Renal cortex interstitium (tissue), 11 donors: ENCODE results near the gene GNAO1. TPM values are rescaled to one million over a fixed set of nuclear protein-coding genes. Genes with fewer than 3 reads are reported as not detected.

ENCODE experiments used
- DNase-seq, 11 donors: peaks; one replicate each; pipeline ENCODE4 v3.0.0-alpha.2; 2013; ENCODE audit warnings: low read depth in 9 of 11, low spot score in 4 of 11; ENCODE audit errors: extremely low read depth in 1 of 11
- polyA plus RNA-seq, 3 donors: library from polyadenylated mRNA; unstranded; fragments of 120-200 nt; gene quantifications; one replicate each; pipeline ENCODE4 v1.2.1, GENCODE V29; 2013; ENCODE audit not compliant: insufficient read length in 3 of 3

GNAO1 gene
- polyA plus RNA-seq, 3 donors, result 4.8 to 6.9 (median 6.9) TPM

GRCh38 chr16:56349086-56349415, 157.8 kb downstream of the GNAO1 start:
- no peak for DNase-seq

- DNase-seq, result no peak
These were observed 158.4 kb downstream of the GNAO1 start for GRCh38 chr16:56349711-56350161.

- DNase-seq, result no peak
These were observed 159.5 kb downstream of the GNAO1 start for GRCh38 chr16:56350491-56351405.

DNA sequence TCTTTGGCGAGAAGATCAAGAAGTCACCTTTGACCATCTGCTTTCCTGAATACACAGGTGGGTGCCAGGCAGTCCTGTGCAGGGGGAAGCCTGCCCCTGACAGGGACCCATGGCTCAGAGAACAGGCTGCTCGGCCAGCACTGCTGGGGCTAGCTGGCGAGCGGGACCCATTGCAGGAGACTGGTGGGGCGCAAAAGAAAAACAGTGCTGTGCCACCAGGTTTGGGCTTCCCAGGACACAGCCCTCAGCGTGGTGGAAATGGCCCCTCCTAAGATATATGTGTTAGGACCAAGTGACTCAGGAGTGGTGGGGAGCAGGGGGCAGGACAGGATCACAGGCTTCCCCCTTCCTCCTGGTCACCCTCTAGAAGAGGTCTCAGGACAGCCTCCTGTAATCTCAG, 160.2 kb downstream of the GNAO1 start:
- no peak for DNase-seq

- DNase-seq, result no peak
These were observed 161.2 kb downstream of the GNAO1 start for GRCh38 chr16:56352351-56353053.

- DNase-seq, result no peak
These were observed 162.0 kb downstream of the GNAO1 start for GRCh38 chr16:56353054-56353921.

GRCh38 chr16:56354016-56354415, 162.7 kb downstream of the GNAO1 start:
- DNase-seq, result no peak

GRCh38 chr16:56354746-56355145, 163.5 kb downstream of the GNAO1 start:
- no peak for DNase-seq

- DNase-seq, result no peak
These were observed 163.9 kb downstream of the GNAO1 start for GRCh38 chr16:56355221-56355620.

- no peak for DNase-seq
These were observed 164.5 kb downstream of the GNAO1 start for GRCh38 chr16:56355786-56356275.

GRCh38 chr16:56356276-56357240, 165.3 kb downstream of the GNAO1 start:
- DNase-seq, result peak in 10 of 11 donors; percentile 72 to 87 (median 78)

- no peak for DNase-seq
These were observed 166.0 kb downstream of the GNAO1 start for GRCh38 chr16:56357241-56357764.

DNA sequence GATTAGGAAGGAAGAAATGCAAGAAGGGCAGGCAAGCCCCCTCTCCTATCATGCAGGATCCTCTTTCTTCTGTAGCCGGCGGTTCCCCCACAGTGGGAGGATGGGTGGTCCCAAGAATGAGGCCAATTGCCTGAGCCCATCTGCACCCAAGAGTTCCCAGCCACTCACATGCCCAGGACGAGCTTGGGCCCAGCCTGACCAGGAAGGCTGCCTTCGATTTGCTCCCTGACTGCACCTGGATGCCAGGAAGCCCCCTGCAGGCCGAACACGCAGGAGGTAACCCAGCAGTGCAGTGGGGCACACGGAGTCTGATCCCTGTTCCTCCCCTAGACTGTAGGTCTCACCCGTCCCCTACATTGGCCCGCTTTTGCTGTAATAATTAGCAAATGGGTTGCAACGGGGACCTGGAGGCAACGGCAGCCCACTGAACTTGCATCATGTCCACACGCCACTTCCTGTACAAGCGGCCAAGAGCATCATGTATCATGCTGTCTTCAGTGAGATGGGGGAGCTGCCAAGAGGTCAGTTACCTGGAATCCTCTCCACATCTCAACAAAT, 166.6 kb downstream of the GNAO1 start:
- DNase-seq, result no peak

GRCh38 chr16:56360117-56361008, 169.1 kb downstream of the GNAO1 start:
- DNase-seq, result no peak

GRCh38 chr16:56362057-56362655, 170.9 kb downstream of the GNAO1 start:
- DNase-seq, result no peak

- no peak for DNase-seq
These were observed 171.4 kb downstream of the GNAO1 start for GRCh38 chr16:56362706-56363105.
